Right atrium auricular region (tissue), 2 donors: ENCODE results near the gene APBA3. TPM values are rescaled to one million over a fixed set of nuclear protein-coding genes. Genes with fewer than 3 reads are reported as not detected.

ENCODE experiments used
- DNase-seq: peaks from one replicate; pipeline ENCODE4 v3.0.0-alpha.2; 2019; ENCODE audit warnings: low spot score
- H3K27ac ChIP-seq, 2 donors: fragments of 200-600 bp; sonication (generic); 1 replicate in 1 of 2; 2 replicates in 1 of 2; pipeline ENCODE4 v1.5.1; 2016 to 2019
- H3K27me3 ChIP-seq, 2 donors: fragments of 200-600 bp; sonication (generic); one replicate each; pipeline versions ENCODE4 v1.5.1 to v1.6.0; 2017 to 2019
- H3K36me3 ChIP-seq: fragments of 200-600 bp; sonication (generic); one replicate; pipeline ENCODE4 v1.5.1; 2016
- H3K4me1 ChIP-seq, 2 donors: fragments of 200-600 bp; sonication (generic); one replicate each; pipeline versions ENCODE4 v1.5.1 to v1.6.0; 2017 to 2019
- H3K4me3 ChIP-seq, 2 donors: fragments of 200-600 bp; sonication (generic); 1 replicate in 1 of 2; 2 replicates in 1 of 2; pipeline ENCODE4 v1.5.1; 2017 to 2019; ENCODE audit warnings: mild to moderate bottlenecking in 1 of 2, moderate library complexity in 1 of 2
- H3K9me3 ChIP-seq, 2 donors: fragments of 200-600 bp; sonication (generic); one replicate each; pipeline ENCODE4 v1.5.1; 2019
- CTCF ChIP-seq, 2 donors: fragments of 200-600 bp; sonication (generic); IDR thresholded peaks; one replicate each; pipeline ENCODE4 v1.5.1; 2019; ENCODE audit warnings: antibody characterized with exemption in 2 of 2
- total RNA-seq, 2 donors: library from RNA; depleted of rRNA; stranded (reverse); fragments of >200 nt; gene quantifications; one replicate each; pipeline ENCODE4 v1.1.0, GENCODE V29; 2016

APBA3 gene
- total RNA-seq, 2 donors from 2014 or later = 14.7 to 24.8 TPM

GRCh38 chr19:3734310-3734600, 27.2 kb downstream of the APBA3 start:
- Histone ChIP-seq H3K4me3 (no peak overlapping the region), H3K4me1 (no peaks in the 10 kb centered on the region), H3K36me3 (no peaks in the 10 kb centered on the region), H3K27me3 (no peaks in the 10 kb centered on the region), H3K9me3 (no peaks in the 10 kb centered on the region), H3K27ac (no peak overlapping the region)
- no peak for TF ChIP-seq CTCF (IDR thresholded peaks at IDR 0.05)
- no peak for DNase-seq

GRCh38 chr19:3733549-3734309, 27.8 kb downstream of the APBA3 start:
- Histone ChIP-seq H3K27ac (no peak overlapping the region), H3K4me1 (no peaks in the 10 kb centered on the region), H3K9me3 (no peaks in the 10 kb centered on the region), H3K4me3 (no peak overlapping the region), H3K36me3 (no peaks in the 10 kb centered on the region), H3K27me3 (no peaks in the 10 kb centered on the region)
- no peak for TF ChIP-seq CTCF (IDR thresholded peaks at IDR 0.05)
- DNase-seq = no peak

- H3K4me3 ChIP-seq = no peak overlapping the region
- H3K36me3 ChIP-seq = no peaks in the 10 kb centered on the region
- H3K9me3 ChIP-seq = no peaks in the 10 kb centered on the region
- TF ChIP-seq CTCF (IDR thresholded peaks at IDR 0.05) = no peak
- H3K27ac ChIP-seq = no peak overlapping the region
- H3K27me3 ChIP-seq = no peaks in the 10 kb centered on the region
- H3K4me1 ChIP-seq = no peaks in the 10 kb centered on the region
- DNase-seq = no peak
Observed at GRCh38 chr19:3732108-3732507, 29.4 kb downstream of the APBA3 start.

GRCh38 chr19:3730457-3730958, 31.0 kb downstream of the APBA3 start:
- Histone ChIP-seq H3K36me3 (no peaks in the 10 kb centered on the region), H3K4me3 (no peak overlapping the region), H3K4me1 (no peaks in the 10 kb centered on the region), H3K27ac (no peak overlapping the region), H3K9me3 (no peaks in the 10 kb centered on the region), H3K27me3 (no peaks in the 10 kb centered on the region)
- DNase-seq = no peak
- TF ChIP-seq CTCF (IDR thresholded peaks at IDR 0.05) = no peak

- Histone ChIP-seq H3K4me1 (peaks cover 0 to 12% of the 10 kb centered on the region in 2 donors), H3K4me3 (no peak overlapping the region), H3K27ac (no peak overlapping the region), H3K36me3 (no peaks in the 10 kb centered on the region), H3K27me3 (peaks cover 21 to 26% of the 10 kb centered on the region in 2 donors), H3K9me3 (no peaks in the 10 kb centered on the region)
- no peak for DNase-seq
- TF ChIP-seq CTCF (IDR thresholded peaks at IDR 0.05) = no peak
Observed at GRCh38 chr19:3725640-3726310, 35.7 kb downstream of the APBA3 start.
